H7 (cell line): ENCODE results near the gene ZSCAN4. TPM values are rescaled to one million over a fixed set of nuclear protein-coding genes. Genes with fewer than 3 reads are reported as not detected.

Experiments
- DNase-seq: peaks from one replicate; pipeline ENCODE4 v3.0.0; 2012
- H3K27me3 ChIP-seq: 2 replicates; pipeline ENCODE4 v1.6.0; 2011; ENCODE audit warnings: mild to moderate bottlenecking, low read length; ENCODE audit not compliant: control insufficient read depth, insufficient read depth
- H3K36me3 ChIP-seq: replicated peaks from 2 replicates; pipeline ENCODE4 v1.5.1; 2011; ENCODE audit warnings: low read length; ENCODE audit not compliant: control insufficient read depth, insufficient read depth
- H3K4me3 ChIP-seq: 2 replicates; pipeline ENCODE4 v1.5.1; 2011; ENCODE audit warnings: low read depth, mild to moderate bottlenecking, control low read depth, low read length, moderate library complexity; ENCODE audit not compliant: insufficient read depth
- total RNA-seq: library from RNA; depleted of rRNA; stranded (reverse); fragments of >200 nt; shearing (Covaris generic); gene quantifications from 2 replicates; pipeline ENCODE4 v1.2.3, GENCODE V29; 2014; rRNA removed

The ZSCAN4 gene
- total RNA-seq, 1 experiment from 2014 or later: not detected

DNA sequence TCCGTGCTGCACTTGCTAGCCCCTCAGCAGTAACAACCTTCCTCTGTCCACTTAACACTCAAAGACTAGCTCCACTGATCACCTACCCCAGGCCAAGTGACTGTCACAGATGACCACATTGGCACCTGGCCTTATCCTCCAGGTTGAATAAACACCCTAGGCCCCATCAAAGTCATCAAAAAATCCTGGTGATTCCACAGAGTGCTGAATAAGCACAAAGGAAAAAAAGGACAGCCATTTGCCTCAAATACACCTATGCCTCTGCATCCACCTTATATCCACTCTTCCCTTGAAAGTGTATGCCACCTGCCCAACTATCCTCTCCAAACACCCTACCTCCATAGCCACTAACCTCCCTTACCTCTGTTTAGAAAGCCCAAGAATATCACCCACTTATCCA, 37.6 kb downstream of the ZSCAN4 start:
- H3K27me3 ChIP-seq: no peaks in the 10 kb centered on the region
- H3K4me3 ChIP-seq: no peak overlapping the region
- peaks cover 15% of the 10 kb centered on the region for H3K36me3 ChIP-seq
- no peak for DNase-seq

DNA sequence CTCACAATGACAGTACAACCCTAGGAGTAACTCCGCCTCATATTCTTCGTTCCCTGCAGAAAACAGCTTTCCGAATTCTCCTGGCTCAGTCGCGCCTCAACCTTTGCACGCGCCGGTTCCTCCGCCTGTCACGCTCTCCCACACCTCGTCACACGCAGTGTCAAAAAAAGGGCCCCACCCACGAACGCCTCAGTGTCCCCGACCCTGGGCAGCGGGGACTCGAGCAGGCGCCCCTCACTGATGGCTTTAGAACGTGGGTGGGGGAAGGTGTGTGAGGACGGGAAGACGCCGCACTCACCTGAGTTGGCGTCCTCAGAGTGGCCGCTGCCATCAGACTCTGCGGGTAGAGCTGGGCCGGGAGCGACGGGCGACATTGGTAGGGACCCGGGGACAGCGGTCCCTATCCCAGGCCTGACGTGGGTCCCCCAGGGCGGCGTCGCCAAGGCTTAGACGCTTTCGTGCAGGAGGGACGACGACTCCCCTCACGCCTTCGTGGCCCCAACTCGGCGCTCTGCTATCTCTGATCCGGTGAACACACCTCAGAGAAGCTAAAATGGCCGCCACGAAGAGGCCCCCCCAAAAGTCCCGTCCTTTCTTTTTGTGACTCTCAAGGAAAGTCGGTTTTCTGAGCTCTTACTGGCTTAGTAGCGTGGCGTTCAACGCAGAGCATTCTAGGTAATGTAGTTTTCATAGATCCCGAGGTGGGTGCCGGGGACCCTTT, 40.1 kb downstream of the ZSCAN4 start, which contains the start of gene ZNF154:
Gene ZNF154, minus strand, starts transcription at position 564 of the 721 bp plus-strand sequence. Its CDS starts 233 bp downstream, at position 331.
- peak within 1 kb of the TSS; percentile 98 for H3K4me3 ChIP-seq
- DNase-seq: peak; percentile 93
- no peaks in the 10 kb centered on the region for H3K27me3 ChIP-seq
- peaks cover 5% of the 10 kb centered on the region for H3K36me3 ChIP-seq

DNA sequence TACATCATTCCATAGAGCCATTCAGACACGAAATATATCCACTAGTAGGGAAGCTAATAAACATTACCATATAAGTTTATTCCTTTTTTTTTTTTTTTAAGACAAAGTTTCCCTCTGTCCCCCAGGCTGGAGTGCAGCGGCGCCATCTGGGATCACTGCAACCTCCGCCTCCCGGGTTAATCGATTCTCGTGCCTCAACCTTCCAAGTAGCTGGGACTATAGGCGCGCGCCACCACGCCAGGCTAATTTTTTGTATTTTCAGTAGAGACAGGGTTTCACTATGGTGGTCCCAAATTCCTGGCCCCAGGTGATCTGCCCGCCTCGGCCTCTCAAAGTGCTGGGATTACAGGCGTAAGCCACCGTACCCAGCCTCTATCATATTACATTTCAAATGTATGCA, 40.9 kb downstream of the ZSCAN4 start:
- peak overlapping the region; percentile 98 for H3K4me3 ChIP-seq
- no peaks in the 10 kb centered on the region for H3K27me3 ChIP-seq
- no peak for DNase-seq
- peaks cover 3% of the 10 kb centered on the region for H3K36me3 ChIP-seq

DNA sequence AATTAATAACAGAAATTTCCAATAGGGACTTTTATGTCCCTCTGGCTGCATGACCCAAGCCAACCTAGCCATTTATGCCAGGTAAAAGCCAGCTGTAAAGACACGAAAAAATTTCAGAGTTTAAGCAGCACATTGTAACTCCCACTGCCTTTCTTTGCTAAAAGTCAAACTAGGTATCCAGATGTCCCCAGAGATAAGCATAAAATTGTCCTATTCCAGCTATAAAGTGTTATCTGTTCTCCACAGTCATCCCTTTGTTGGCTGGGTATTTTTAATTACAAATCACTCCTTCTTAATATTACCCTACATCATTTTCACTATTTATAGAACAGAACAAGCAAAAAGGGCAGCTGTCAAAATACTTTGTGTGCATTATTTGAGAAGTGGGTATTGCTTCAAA, 43.5 kb downstream of the ZSCAN4 start:
- H3K36me3 ChIP-seq: no peaks in the 10 kb centered on the region
- DNase-seq: no peak

DNA sequence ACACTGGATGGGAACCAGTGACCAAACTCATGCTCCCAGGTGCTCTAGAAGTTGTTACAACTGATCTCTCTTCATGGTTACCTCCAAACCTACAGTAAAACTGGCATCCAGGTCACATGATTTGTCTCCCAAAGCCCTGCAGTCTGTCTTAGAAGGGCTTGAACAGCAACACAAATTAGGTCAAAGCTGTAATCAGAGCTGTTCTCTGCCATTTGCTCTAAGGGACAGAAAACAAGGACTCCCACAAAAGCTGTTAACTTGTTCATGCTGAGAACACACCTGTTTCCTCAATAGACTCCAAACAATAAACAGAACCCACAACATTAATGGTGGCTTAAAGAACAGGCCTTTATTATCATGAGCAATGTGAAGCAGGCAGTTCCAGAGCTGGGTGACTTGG, 50.7 kb downstream of the ZSCAN4 start:
- Histone ChIP-seq H3K27me3 (no peaks in the 10 kb centered on the region), H3K4me3 (no peak overlapping the region), H3K36me3 (peaks cover 24% of the 10 kb centered on the region)
- no peak for DNase-seq

More for the DNA sequence above, 43.5 kb downstream of the ZSCAN4 start:
- H3K4me3 ChIP-seq: no peak overlapping the region
- H3K27me3 ChIP-seq: no peaks in the 10 kb centered on the region

DNA sequence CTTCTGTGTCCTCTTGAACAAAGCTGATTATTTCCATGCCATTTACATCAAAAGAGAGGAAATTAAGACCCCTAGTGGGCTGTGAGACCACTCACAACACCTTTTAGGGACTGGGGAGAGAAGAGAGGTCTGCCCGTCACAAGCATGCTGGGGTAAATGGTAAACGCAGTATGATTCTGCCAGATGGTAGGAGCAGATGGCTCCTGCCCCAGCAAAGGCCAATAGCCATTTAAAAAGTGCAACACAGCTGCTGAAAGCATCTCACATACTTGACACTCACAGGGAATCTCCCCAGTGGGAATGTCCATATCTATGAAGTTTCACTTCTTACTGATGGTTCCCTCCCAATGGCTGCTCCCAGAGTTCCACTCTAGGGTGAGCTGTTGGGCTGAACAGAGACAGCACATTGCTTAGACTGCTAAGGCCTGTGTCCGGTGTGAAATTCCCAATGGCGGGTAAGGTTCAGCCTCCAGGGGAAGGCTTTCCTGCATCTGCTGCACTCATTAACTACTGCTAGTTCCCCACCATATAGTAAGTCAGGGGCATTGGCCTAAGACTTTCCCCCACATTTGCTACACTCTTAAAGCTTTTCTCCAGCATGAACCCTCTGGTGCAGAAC, 51.3 kb downstream of the ZSCAN4 start:
- no peaks in the 10 kb centered on the region for H3K27me3 ChIP-seq
- no peak for DNase-seq
- peaks cover 24% of the 10 kb centered on the region for H3K36me3 ChIP-seq
- no peak overlapping the region for H3K4me3 ChIP-seq

DNA sequence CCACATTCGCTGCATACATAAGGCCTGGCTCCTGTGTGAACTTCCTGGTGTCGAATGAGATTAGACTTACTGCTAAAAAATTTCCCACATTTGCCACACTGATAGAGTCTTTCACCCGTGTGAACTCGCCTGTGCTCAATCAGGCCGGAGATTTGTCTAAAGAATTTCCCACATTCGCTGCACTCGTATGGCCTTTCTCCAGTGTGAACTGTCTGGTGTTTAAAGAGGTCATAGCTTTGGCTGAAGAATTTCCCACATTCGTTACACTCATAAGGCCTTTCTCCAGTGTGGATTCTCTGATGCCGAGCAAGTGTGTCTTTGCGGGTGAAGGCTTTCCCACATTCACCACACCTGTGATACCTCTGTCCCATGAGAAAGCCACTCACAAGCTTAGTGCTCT, 52.1 kb downstream of the ZSCAN4 start:
- H3K27me3 ChIP-seq: no peaks in the 10 kb centered on the region
- H3K36me3 ChIP-seq: peaks cover 24% of the 10 kb centered on the region
- no peak overlapping the region for H3K4me3 ChIP-seq
- no peak for DNase-seq

Other genes with a start within 250 kb of the ZSCAN4 start
- 15.1 and 18.1 TPM in 2 replicates for gene ZNF749, start 233.6 kb upstream of the ZSCAN4 start, total RNA-seq
- gene VN1R1, start 211.8 kb upstream of the ZSCAN4 start, total RNA-seq: 0.15 TPM in 1 of 2 replicates, not detected in the other
- gene ZNF772, start 191.4 kb upstream of the ZSCAN4 start, total RNA-seq: 4.3 and 5.0 TPM in 2 replicates
- 10.6 and 12.5 TPM in 2 replicates for gene ZNF419, start 181.2 kb upstream of the ZSCAN4 start, total RNA-seq
- 7.2 and 9.3 TPM in 2 replicates for gene ZNF773, start 169.0 kb upstream of the ZSCAN4 start, total RNA-seq
- 3.6 and 5.6 TPM in 2 replicates for gene ZNF549, start 141.6 kb upstream of the ZSCAN4 start, total RNA-seq
- 5.7 and 9.7 TPM in 2 replicates for gene ZNF550, start 109.1 kb upstream of the ZSCAN4 start, total RNA-seq
- gene ZNF416, start 90.0 kb upstream of the ZSCAN4 start, total RNA-seq: 5.2 and 7.1 TPM in 2 replicates
- gene ZIK1, start 84.8 kb upstream of the ZSCAN4 start, total RNA-seq: 15.9 and 25.7 TPM in 2 replicates
- 7.2 and 11.5 TPM in 2 replicates for gene ZNF530, start 69.0 kb upstream of the ZSCAN4 start, total RNA-seq
- 31.6 and 34.4 TPM in 2 replicates for gene ZNF134, start 54.7 kb upstream of the ZSCAN4 start, total RNA-seq
- gene ZNF211, start 35.8 kb upstream of the ZSCAN4 start, total RNA-seq: 12.3 and 13.9 TPM in 2 replicates
- 19.9 and 28.2 TPM in 2 replicates for gene ZNF551, start 13.0 kb downstream of the ZSCAN4 start, total RNA-seq
- gene ZNF154, start 40.3 kb downstream of the ZSCAN4 start, total RNA-seq: 3.9 and 9.1 TPM in 2 replicates
- 7.7 and 9.9 TPM in 2 replicates for gene ZNF671, start 58.7 kb downstream of the ZSCAN4 start, total RNA-seq
- gene ZNF776, start 77.9 kb downstream of the ZSCAN4 start, total RNA-seq: 20.4 and 21.5 TPM in 2 replicates
- gene ZNF586, start 100.7 kb downstream of the ZSCAN4 start, total RNA-seq: 13.4 and 15.4 TPM in 2 replicates
- 6.6 and 9.3 TPM in 2 replicates for gene ZNF552, start 146.0 kb downstream of the ZSCAN4 start, total RNA-seq
- 24.4 and 27.9 TPM in 2 replicates for gene ZNF587B, start 161.4 kb downstream of the ZSCAN4 start, total RNA-seq
- gene ZNF587, start 180.9 kb downstream of the ZSCAN4 start, total RNA-seq: 19.0 and 19.7 TPM in 2 replicates
- 16.8 and 24.3 TPM in 2 replicates for gene ZNF814, start 220.1 kb downstream of the ZSCAN4 start, total RNA-seq
- gene ZNF417, start 247.7 kb downstream of the ZSCAN4 start, total RNA-seq: 8.1 and 10.6 TPM in 2 replicates